IMR-90 (cell line): Measurements from ENCODE around the gene TRIO.

Source experiments
- MAZ ChIP-seq: IDR thresholded peaks from 2 replicates; pipeline ENCODE4 v1.6.1; 2012; ENCODE audit warnings: low read depth, mild to moderate bottlenecking, low read length, improper control_type of control experiment, moderate library complexity, borderline replicate concordance
- RFX5 ChIP-seq: IDR thresholded peaks from 2 replicates; pipeline ENCODE4 v1.8.0; 2012; ENCODE audit warnings: low read depth, mild to moderate bottlenecking, low read length, moderate library complexity
- TF ChIP-seq, protein P1 (sequence below): conservative IDR thresholded peaks from 2 replicates; pipeline ENCODE4 v1.5.1; 2012; ENCODE audit warnings: mild to moderate bottlenecking, low read depth, low read length, improper control_type of control experiment

DNA sequence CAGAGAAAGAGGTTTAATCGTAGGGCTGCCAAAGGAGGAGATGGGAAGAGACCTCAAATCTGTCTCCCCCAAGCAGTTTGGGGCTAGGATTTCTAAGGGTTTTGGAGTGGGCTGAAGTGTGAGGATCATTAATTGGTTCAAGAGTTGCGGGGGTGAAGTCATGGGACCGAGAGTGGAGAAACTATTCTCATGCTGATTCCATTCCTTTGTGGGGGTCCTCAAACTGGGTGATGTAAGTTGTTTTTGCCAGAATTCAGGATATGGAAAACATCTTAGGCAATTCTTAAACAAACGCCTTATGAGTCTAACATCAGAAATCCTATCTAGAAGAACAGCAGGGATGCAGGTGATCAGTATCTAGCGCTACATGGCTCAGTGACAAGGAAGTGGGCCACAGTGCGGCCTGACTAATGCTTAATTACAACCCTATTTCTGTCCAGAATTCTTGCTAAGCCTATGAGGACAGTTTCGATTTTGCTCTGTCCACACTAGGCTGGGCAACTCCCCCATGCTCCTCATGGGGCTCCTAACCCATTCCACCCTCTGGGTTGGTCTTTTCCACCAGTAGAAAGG lies 27.7 kb upstream of the TRIO start:
- no peak for TF ChIP-seq RFX5
- TF ChIP-seq, protein P1, sequence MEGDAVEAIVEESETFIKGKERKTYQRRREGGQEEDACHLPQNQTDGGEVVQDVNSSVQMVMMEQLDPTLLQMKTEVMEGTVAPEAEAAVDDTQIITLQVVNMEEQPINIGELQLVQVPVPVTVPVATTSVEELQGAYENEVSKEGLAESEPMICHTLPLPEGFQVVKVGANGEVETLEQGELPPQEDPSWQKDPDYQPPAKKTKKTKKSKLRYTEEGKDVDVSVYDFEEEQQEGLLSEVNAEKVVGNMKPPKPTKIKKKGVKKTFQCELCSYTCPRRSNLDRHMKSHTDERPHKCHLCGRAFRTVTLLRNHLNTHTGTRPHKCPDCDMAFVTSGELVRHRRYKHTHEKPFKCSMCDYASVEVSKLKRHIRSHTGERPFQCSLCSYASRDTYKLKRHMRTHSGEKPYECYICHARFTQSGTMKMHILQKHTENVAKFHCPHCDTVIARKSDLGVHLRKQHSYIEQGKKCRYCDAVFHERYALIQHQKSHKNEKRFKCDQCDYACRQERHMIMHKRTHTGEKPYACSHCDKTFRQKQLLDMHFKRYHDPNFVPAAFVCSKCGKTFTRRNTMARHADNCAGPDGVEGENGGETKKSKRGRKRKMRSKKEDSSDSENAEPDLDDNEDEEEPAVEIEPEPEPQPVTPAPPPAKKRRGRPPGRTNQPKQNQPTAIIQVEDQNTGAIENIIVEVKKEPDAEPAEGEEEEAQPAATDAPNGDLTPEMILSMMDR = no peak
- no peak for TF ChIP-seq MAZ
